Skeletal muscle satellite cell (primary cell): Measurements from ENCODE around the gene FGD6.
"Not testable (repeated sequence)": the region's sequence is repeated elsewhere in the genome, so short reads cannot be mapped to it uniquely, and the experiment has no call there.

Experiments used
- H3K27me3 ChIP-seq: 2 replicates; pipeline ENCODE4 v1.7.0; 2013; ENCODE audit warnings: low read length; ENCODE audit not compliant: control insufficient read depth, insufficient read depth
- H3K36me3 ChIP-seq: 2 replicates; pipeline ENCODE4 v1.7.0; 2013; ENCODE audit warnings: mild to moderate bottlenecking, control low read depth, low read length; ENCODE audit not compliant: insufficient read depth
- H3K4me1 ChIP-seq: 2 replicates; pipeline ENCODE4 v1.7.0; 2013; ENCODE audit warnings: low read length; ENCODE audit not compliant: control insufficient read depth, insufficient read depth
- H3K4me2 ChIP-seq: 2 replicates; pipeline ENCODE4 v1.7.0; 2013; ENCODE audit warnings: mild to moderate bottlenecking, low read length
- H3K4me3 ChIP-seq: 2 replicates; pipeline ENCODE4 v1.7.0; 2013; ENCODE audit warnings: low read length
- H3K9ac ChIP-seq: 2 replicates; pipeline ENCODE4 v1.7.0; 2013; ENCODE audit warnings: mild to moderate bottlenecking, low read depth, low read length, moderate library complexity
- H3K9me3 ChIP-seq: replicated peaks from 2 replicates; pipeline ENCODE4 v1.7.0; 2013; ENCODE audit warnings: mild to moderate bottlenecking, control low read depth, low read length

FGD6 gene

DNA sequence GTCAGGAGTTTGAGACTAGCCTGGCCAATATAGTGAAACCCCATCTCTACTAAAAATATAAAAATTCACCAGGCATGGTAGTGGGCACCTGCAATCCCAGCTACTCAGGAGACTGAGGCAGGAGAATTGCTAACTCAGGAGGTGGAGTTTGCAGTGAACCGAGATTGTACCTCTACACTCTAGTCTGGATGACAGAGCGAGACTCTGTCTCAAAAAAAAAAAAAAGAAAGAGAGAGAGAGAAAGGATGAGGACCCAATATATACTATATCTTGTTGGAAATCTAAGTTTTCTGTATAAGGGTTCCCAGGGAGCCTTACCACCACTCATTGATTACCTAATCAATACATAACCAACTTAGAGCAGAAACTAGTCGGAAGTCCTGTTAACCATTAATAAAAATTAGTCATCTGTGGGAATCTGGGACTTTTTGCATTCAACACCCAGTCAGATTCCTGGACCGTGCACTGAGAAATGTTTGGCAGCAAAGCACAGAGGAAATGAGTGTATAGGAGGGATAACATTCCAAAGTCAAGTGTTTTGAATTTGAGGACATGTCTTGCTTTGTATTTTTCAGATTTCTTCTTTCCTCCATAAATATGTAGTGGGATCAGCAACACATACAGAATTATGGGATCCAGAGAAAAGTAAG, 99.0 kb downstream of the FGD6 start:
- peak overlapping the region; percentile 43 for H3K4me2 ChIP-seq
- no peak overlapping the region for H3K4me3 ChIP-seq
- peak overlapping the region; percentile 8 for H3K9ac ChIP-seq
- H3K9me3 ChIP-seq: no peaks in the 10 kb centered on the region
- H3K36me3 ChIP-seq: no peaks in the 10 kb centered on the region
- no peaks in the 10 kb centered on the region for H3K27me3 ChIP-seq
- peaks cover 31% of the 10 kb centered on the region for H3K4me1 ChIP-seq

- Histone ChIP-seq H3K4me2 (no peak overlapping the region), H3K4me1 (peaks cover 31% of the 10 kb centered on the region), H3K27me3 (no peaks in the 10 kb centered on the region), H3K9me3 (no peaks in the 10 kb centered on the region), H3K9ac (no peak overlapping the region), H3K4me3 (no peak overlapping the region), H3K36me3 (no peaks in the 10 kb centered on the region)
These were observed 100.1 kb downstream of the FGD6 start for GRCh38 chr12:95117178-95117599.

DNA sequence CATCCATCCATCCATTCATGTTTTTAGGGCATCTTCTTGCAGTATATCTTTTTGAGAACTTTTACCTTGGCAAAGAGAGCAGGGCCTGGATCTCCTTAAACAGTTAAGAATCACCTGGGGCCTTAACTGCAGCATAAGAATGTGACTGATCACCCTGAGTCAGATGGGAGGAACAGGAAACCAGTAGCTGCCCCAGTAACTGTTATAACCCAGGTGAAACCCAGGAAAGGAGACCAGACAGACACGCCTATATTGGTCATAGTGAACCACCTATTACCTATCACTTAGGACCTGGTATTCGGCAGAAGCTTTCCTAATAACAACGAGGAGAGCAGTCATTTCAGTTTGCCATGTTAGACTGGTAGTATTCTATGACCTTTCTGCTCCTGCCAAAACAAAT, 100.5 kb downstream of the FGD6 start:
- Histone ChIP-seq H3K9me3 (no peaks in the 10 kb centered on the region), H3K9ac (no peak overlapping the region), H3K4me1 (peaks cover 31% of the 10 kb centered on the region), H3K36me3 (no peaks in the 10 kb centered on the region), H3K4me3 (no peak overlapping the region), H3K27me3 (no peaks in the 10 kb centered on the region), H3K4me2 (no peak overlapping the region)

GRCh38 chr12:95116341-95116740, 100.9 kb downstream of the FGD6 start:
- Histone ChIP-seq H3K27me3 (no peaks in the 10 kb centered on the region), H3K36me3 (no peaks in the 10 kb centered on the region), H3K4me2 (no peak overlapping the region), H3K4me3 (no peak overlapping the region), H3K9ac (no peak overlapping the region), H3K9me3 (no peaks in the 10 kb centered on the region), H3K4me1 (peaks cover 31% of the 10 kb centered on the region)

GRCh38 chr12:95115641-95116040, 101.6 kb downstream of the FGD6 start:
- no peaks in the 10 kb centered on the region for H3K36me3 ChIP-seq
- H3K4me2 ChIP-seq: no peak overlapping the region
- peaks cover 31% of the 10 kb centered on the region for H3K4me1 ChIP-seq
- no peaks in the 10 kb centered on the region for H3K27me3 ChIP-seq
- no peaks in the 10 kb centered on the region for H3K9me3 ChIP-seq
- H3K4me3 ChIP-seq: no peak overlapping the region
- no peak overlapping the region for H3K9ac ChIP-seq

GRCh38 chr12:95114766-95115405, 102.4 kb downstream of the FGD6 start:
- no peak overlapping the region for H3K4me2 ChIP-seq
- H3K9me3 ChIP-seq: no peaks in the 10 kb centered on the region
- H3K36me3 ChIP-seq: no peaks in the 10 kb centered on the region
- no peaks in the 10 kb centered on the region for H3K27me3 ChIP-seq
- H3K4me3 ChIP-seq: no peak overlapping the region
- peaks cover 31% of the 10 kb centered on the region for H3K4me1 ChIP-seq
- no peak overlapping the region for H3K9ac ChIP-seq

DNA sequence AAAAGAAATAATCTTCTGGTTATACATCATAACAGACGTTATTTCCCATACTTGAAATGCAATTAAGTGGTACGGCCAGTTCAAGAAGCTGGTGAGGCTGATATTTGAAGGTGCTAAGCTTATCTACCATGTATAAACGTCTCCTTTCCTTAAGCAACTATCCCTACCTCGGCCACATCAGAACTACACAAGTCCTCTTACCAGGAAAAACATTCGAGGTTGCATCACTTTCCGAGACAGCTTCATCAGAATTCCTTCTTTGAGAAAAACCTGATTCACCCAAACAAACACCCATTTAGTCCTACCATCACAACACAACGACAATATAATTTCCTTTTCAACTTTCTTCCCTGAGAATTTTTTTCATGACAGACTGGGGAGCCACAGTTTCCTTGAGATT, 109.9 kb downstream of the FGD6 start:
- no peaks in the 10 kb centered on the region for H3K36me3 ChIP-seq
- no peaks in the 10 kb centered on the region for H3K9me3 ChIP-seq
- no peak overlapping the region for H3K9ac ChIP-seq
- peaks cover 11% of the 10 kb centered on the region for H3K4me1 ChIP-seq
- no peak overlapping the region for H3K4me3 ChIP-seq
- no peak overlapping the region for H3K4me2 ChIP-seq
- no peaks in the 10 kb centered on the region for H3K27me3 ChIP-seq

DNA sequence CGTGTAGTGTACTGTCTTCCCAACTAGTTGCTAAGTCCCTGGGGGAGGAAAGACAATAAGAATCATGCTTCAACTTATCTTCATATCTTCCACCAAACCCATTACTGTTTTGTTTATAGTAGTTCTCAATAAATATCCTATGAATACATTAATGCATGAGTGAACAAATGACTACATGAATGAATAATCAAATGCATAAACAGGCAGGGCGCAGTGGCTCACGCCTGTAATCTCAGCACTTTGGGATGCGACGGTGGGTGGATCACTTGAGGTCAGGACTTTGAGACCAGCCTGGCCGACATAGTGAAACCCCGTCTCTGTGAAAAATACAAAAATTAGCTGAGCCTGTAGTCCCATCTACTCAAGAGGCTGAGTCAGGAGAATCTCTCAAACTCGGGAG, 111.7 kb downstream of the FGD6 start:
- Histone ChIP-seq H3K27me3 (peaks cover 2% of the 10 kb centered on the region), H3K9me3 (no peaks in the 10 kb centered on the region), H3K4me2 (no peak overlapping the region), H3K36me3 (no peaks in the 10 kb centered on the region), H3K9ac (no peak overlapping the region), H3K4me3 (no peak overlapping the region), H3K4me1 (peaks cover 15% of the 10 kb centered on the region)

DNA sequence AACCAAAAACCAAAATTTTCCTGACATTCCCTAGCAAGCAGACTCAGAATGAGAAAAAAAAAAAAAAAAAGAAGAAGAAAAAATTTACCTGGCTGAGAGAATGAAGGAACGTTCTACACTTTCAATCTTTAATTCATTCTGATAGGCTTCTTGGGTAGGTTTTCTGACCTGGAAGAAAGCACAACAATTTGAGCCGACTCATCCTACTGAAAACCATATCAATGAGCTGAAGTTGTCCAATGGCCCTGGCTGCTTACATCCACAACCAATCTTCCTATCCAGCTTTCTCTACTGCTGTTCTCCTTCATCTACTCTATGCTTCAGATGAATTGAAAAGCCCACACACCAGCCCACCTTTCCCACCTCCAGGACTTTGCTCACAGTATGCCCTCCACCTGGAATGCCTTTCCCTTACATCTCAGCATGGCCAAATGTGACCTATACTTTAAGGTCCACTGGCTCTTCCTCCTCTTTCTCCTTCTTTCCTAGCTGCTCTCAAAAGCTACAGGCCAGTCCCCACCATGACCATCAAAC, 112.3 kb downstream of the FGD6 start:
- peaks cover 7% of the 10 kb centered on the region for H3K27me3 ChIP-seq
- H3K9ac ChIP-seq: no peak overlapping the region
- H3K4me1 ChIP-seq: peaks cover 15% of the 10 kb centered on the region
- H3K4me2 ChIP-seq: no peak overlapping the region
- no peaks in the 10 kb centered on the region for H3K9me3 ChIP-seq
- H3K36me3 ChIP-seq: no peaks in the 10 kb centered on the region
- H3K4me3 ChIP-seq: no peak overlapping the region

- Histone ChIP-seq H3K27me3 (peaks cover 7% of the 10 kb centered on the region), H3K36me3 (no peaks in the 10 kb centered on the region), H3K9ac (no peak overlapping the region), H3K4me2 (peak overlapping the region; percentile 60), H3K4me1 (peaks cover 20% of the 10 kb centered on the region), H3K9me3 (no peaks in the 10 kb centered on the region), H3K4me3 (no peak overlapping the region)
These were observed 114.2 kb downstream of the FGD6 start for GRCh38 chr12:95102916-95103671.

- peaks cover 25% of the 10 kb centered on the region for H3K4me1 ChIP-seq
- H3K9ac ChIP-seq, H3K36me3 ChIP-seq, H3K27me3 ChIP-seq, H3K4me2 ChIP-seq, H3K4me3 ChIP-seq, H3K9me3 ChIP-seq: not testable (repeated sequence)
These were observed 115.3 kb downstream of the FGD6 start for GRCh38 chr12:95101957-95102356.
